Measurements from ENCODE around the gene NKD2. TPM values are rescaled to one million over a fixed set of nuclear protein-coding genes. Genes with fewer than 3 reads are reported as not detected.

The NKD2 gene
- total RNA-seq, 1 donor from 2014 or later = not detected

DNA sequence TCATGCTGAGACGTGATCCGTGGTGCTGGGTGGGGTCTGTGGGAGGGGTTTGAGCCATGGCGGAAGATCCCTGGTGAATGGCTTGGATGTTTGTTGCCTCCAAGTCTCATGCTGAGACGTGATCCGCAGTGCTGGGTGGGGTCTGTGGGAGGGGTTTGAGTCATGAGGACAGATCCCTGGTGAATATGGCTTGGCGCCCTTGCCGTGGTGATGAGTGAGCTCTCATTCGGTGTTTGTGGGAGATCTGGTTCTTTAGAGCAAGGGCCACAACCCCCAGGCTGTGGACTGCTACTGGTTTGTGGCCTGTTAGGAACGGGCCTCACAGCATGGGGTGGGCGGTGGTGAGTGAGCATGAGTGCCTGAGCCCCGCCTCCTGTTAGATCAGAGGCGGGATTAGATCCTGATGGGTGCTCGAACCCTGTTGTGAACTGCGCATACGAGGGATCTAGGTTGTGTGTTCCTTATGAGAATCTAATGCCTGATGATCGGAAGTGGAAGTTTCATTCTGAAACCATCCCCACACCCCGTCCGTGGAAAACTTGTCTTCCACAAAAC, 31.2 kb downstream of the NKD2 start:
- Mint-ChIP-seq H3K4me3 (ENCODE audit: unreplicated experiment) (no peak overlapping the region), H3K36me3 (ENCODE audit: unreplicated experiment) (no peaks in the 10 kb centered on the region), H3K27me3 (ENCODE audit: unreplicated experiment) (no peaks in the 10 kb centered on the region), H3K27ac (ENCODE audit: unreplicated experiment) (no peak overlapping the region), H3K4me1 (ENCODE audit: unreplicated experiment) (no peaks in the 10 kb centered on the region), H3K9me3 (ENCODE audit: unreplicated experiment) (peaks cover 36% of the 10 kb centered on the region)
- no peak for DNase-seq (ENCODE audit: extremely low spot score, unreplicated experiment)
- TF ChIP-seq, protein P1, sequence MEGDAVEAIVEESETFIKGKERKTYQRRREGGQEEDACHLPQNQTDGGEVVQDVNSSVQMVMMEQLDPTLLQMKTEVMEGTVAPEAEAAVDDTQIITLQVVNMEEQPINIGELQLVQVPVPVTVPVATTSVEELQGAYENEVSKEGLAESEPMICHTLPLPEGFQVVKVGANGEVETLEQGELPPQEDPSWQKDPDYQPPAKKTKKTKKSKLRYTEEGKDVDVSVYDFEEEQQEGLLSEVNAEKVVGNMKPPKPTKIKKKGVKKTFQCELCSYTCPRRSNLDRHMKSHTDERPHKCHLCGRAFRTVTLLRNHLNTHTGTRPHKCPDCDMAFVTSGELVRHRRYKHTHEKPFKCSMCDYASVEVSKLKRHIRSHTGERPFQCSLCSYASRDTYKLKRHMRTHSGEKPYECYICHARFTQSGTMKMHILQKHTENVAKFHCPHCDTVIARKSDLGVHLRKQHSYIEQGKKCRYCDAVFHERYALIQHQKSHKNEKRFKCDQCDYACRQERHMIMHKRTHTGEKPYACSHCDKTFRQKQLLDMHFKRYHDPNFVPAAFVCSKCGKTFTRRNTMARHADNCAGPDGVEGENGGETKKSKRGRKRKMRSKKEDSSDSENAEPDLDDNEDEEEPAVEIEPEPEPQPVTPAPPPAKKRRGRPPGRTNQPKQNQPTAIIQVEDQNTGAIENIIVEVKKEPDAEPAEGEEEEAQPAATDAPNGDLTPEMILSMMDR (IDR thresholded peaks at IDR 0.05) = no peak

DNA sequence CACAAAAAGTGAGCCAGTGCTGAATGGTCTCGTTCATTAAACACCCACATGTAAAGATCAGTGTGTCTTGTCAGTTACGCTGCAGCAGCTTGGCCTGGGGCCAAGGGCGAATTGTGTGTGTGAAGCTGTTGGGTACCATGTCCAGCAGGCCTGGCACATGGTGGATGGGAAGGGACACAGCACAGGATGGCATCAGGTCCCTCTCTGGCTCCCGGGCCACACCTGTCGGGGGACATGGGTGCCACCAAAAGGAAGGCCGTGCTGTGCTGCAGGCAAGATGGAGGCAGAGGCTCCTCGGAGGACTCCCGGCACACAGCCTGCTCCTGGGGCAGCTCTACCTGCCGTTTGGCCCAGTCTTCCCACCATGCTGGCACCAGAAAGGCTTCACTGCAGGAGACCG, 32.0 kb downstream of the NKD2 start:
- TF ChIP-seq, protein P1 (IDR thresholded peaks at IDR 0.05) = no peak
- no peaks in the 10 kb centered on the region for H3K36me3 Mint-ChIP-seq (ENCODE audit: unreplicated experiment)
- no peaks in the 10 kb centered on the region for H3K27me3 Mint-ChIP-seq (ENCODE audit: unreplicated experiment)
- no peaks in the 10 kb centered on the region for H3K4me1 Mint-ChIP-seq (ENCODE audit: unreplicated experiment)
- no peak overlapping the region for H3K27ac Mint-ChIP-seq (ENCODE audit: unreplicated experiment)
- H3K4me3 Mint-ChIP-seq (ENCODE audit: unreplicated experiment) = no peak overlapping the region
- no peak for DNase-seq (ENCODE audit: extremely low spot score, unreplicated experiment)
- H3K9me3 Mint-ChIP-seq (ENCODE audit: unreplicated experiment) = peaks cover 43% of the 10 kb centered on the region

DNA sequence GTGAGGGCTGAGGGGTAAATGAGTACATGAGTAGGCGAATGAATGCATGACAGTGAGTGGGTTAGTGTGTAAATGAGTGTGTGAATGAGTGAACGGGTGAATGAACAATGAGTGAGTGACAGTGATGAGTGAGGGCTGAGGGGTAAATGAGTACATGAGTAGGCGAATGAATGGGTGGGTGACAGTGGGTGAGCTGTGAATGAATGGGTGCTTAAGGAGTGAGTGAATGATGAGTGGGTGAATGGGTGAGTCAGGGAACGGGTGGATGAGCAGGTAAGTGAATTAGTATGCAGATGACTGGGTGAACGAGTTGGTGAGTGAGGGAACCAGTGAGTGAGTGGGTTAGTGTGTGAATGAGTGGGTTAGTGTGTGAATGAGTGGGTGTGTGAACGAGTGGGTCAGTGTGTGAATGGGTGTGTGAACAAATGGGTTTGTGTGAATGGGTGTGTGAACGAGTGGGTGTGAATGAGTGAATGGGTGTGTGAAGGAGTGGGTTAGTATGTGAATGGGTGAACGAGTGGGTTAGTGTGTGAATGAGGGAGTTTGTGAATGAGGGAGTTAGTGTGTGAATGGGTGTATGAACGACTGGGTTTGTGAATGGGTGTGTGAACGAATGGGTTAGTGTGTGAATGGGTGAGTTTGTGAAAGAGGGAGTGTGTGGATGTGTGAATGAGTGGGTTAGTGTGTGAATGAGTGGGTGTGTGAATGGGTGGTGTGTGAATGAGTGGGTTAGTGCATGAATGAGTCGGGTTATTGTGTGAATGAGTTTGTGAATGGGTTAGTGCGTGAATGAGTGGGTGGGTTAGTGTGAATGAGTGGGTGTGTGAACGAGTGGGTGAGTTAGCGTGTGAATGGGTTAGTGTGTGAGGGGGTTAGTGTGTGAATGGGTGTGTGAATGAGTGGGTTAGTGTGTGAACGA, 32.9 kb downstream of the NKD2 start:
- TF ChIP-seq, protein P1 (IDR thresholded peaks at IDR 0.05) = no peak
- no peak for DNase-seq (ENCODE audit: extremely low spot score, unreplicated experiment)
- H3K9me3 Mint-ChIP-seq (ENCODE audit: unreplicated experiment) = peaks cover 51% of the 10 kb centered on the region
- no peaks in the 10 kb centered on the region for H3K27me3 Mint-ChIP-seq (ENCODE audit: unreplicated experiment)
- no peaks in the 10 kb centered on the region for H3K36me3 Mint-ChIP-seq (ENCODE audit: unreplicated experiment)
- H3K4me3 Mint-ChIP-seq (ENCODE audit: unreplicated experiment) = no peak overlapping the region
- H3K4me1 Mint-ChIP-seq (ENCODE audit: unreplicated experiment) = no peaks in the 10 kb centered on the region
- H3K27ac Mint-ChIP-seq (ENCODE audit: unreplicated experiment) = no peak overlapping the region

DNA sequence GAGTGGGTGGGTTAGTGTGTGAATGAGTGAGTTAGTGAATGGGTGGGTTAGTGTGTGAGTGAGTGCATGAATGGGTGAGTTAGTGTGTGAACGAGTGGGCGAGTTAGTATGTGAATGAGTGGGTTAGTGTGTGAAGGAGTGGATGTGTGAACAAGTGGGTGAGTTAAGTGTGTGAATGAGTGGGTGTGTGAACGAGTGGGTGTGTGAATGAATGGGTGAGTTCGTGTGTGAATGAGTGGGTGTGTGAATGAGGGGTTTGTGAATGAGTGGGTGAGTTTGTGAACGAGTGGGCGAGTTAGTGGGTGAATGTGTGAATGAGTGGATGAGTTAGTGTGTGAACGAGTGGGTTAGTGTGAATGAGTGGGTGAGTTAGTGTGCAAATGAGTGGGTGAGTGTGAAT, 34.0 kb downstream of the NKD2 start:
- Mint-ChIP-seq H3K27me3 (ENCODE audit: unreplicated experiment) (no peaks in the 10 kb centered on the region), H3K9me3 (ENCODE audit: unreplicated experiment) (peaks cover 58% of the 10 kb centered on the region), H3K36me3 (ENCODE audit: unreplicated experiment) (no peaks in the 10 kb centered on the region), H3K4me3 (ENCODE audit: unreplicated experiment) (no peak overlapping the region), H3K4me1 (ENCODE audit: unreplicated experiment) (no peaks in the 10 kb centered on the region), H3K27ac (ENCODE audit: unreplicated experiment) (no peak overlapping the region)
- DNase-seq (ENCODE audit: extremely low spot score, unreplicated experiment) = no peak
- TF ChIP-seq, protein P1 (IDR thresholded peaks at IDR 0.05) = no peak

DNA sequence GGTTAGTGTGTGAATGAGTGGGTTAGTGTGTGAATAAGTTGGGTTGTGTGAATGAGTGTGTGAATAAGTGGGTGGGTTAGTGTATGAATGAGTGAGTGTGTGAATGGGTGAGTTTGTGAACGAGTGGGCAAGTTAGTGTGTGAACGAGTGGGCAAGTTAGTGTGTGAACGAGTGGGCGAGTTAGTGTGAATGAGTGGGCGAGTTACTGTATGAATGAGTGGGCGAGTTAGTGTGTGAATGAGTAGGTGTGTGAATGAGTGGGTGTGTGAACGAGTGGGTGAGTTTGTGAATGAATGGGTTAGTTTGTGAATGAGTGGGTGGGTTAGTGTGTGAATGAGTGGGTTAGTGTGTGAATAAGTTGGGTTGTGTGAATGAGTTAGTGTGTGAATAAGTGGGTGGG, 34.7 kb downstream of the NKD2 start:
- no peak overlapping the region for H3K4me3 Mint-ChIP-seq (ENCODE audit: unreplicated experiment)
- DNase-seq (ENCODE audit: extremely low spot score, unreplicated experiment) = no peak
- TF ChIP-seq, protein P1 (IDR thresholded peaks at IDR 0.05) = no peak
- H3K27ac Mint-ChIP-seq (ENCODE audit: unreplicated experiment) = no peak overlapping the region
- no peaks in the 10 kb centered on the region for H3K27me3 Mint-ChIP-seq (ENCODE audit: unreplicated experiment)
- no peaks in the 10 kb centered on the region for H3K4me1 Mint-ChIP-seq (ENCODE audit: unreplicated experiment)
- H3K36me3 Mint-ChIP-seq (ENCODE audit: unreplicated experiment) = no peaks in the 10 kb centered on the region
- H3K9me3 Mint-ChIP-seq (ENCODE audit: unreplicated experiment) = peaks cover 58% of the 10 kb centered on the region

All from osteocyte (in vitro differentiated cells).